SH-SY5Y (cell line): ENCODE measurements around the gene UBR1.

Experiments used
- GATA2 ChIP-seq: IDR thresholded peaks from 2 replicates; pipeline ENCODE4 v1.6.1; 2011; ENCODE audit warnings: mild to moderate bottlenecking, low read depth, low read length
- GATA3 ChIP-seq: IDR thresholded peaks from 2 replicates; pipeline ENCODE4 v1.6.1; 2011; ENCODE audit warnings: low read depth, mild to moderate bottlenecking, low read length, moderate library complexity

DNA sequence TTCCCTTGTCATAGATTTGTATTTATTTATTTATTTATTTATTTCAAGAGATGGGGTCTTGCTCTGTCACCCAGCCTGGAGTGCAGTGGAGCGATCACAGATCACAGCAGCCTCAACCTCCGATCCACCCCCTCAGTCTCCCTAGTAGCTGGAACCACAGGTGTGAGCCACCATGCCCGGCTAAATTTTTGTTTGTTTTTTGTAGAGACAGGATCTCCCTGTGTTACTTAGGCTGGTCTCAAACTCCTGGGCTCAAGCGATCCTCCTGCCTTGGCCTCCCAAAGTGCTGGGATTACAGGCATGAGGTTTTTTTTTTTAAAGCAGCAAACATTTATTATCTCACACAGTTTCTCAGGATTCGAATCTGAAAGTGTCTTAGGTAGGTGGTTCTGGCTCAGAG, 187.8 kb downstream of the UBR1 start:
- TF ChIP-seq GATA3, result no peak
- TF ChIP-seq GATA2, result no peak
